NT2/D1 (cell line): ENCODE measurements around the gene RASA1.

Experiments
- DNase-seq: peaks from one replicate; pipeline ENCODE4 v3.0.0-alpha.2; 2011; ENCODE audit warnings: low read depth, low spot score
- H3K27me3 ChIP-seq: 2 replicates; pipeline ENCODE4 v1.6.0; 2011; ENCODE audit warnings: mild to moderate bottlenecking; ENCODE audit not compliant: insufficient read length, insufficient read depth
- H3K36me3 ChIP-seq: 2 replicates; pipeline ENCODE4 v1.6.1; 2011; ENCODE audit warnings: mild to moderate bottlenecking, low read length, mixed read lengths; ENCODE audit not compliant: insufficient read depth, insufficient read length
- H3K4me1 ChIP-seq: 2 replicates; pipeline ENCODE4 v1.5.1; 2011; ENCODE audit not compliant: insufficient read depth, insufficient read length
- H3K4me3 ChIP-seq: 2 replicates; pipeline ENCODE4 v1.5.1; 2011; ENCODE audit warnings: low read depth; ENCODE audit not compliant: insufficient read length
- H3K9ac ChIP-seq: 2 replicates; pipeline ENCODE4 v1.6.0; 2011; ENCODE audit warnings: low read depth; ENCODE audit not compliant: insufficient read length
- H3K9me3 ChIP-seq: 2 replicates; pipeline ENCODE4 v1.5.1; 2011; ENCODE audit warnings: mild to moderate bottlenecking, low read length; ENCODE audit not compliant: insufficient read depth
- SUZ12 ChIP-seq: IDR thresholded peaks from 2 replicates; pipeline ENCODE4 v1.6.1; 2011; ENCODE audit not compliant: insufficient read length, insufficient read depth; ENCODE audit errors: extremely low read depth
- YY1 ChIP-seq: IDR thresholded peaks from 2 replicates; pipeline ENCODE4 v1.6.1; 2011; ENCODE audit not compliant: insufficient read length, insufficient read depth
- ZNF274 ChIP-seq: IDR thresholded peaks from 2 replicates; pipeline ENCODE4 v1.6.1; 2011; ENCODE audit warnings: mild to moderate bottlenecking, low read depth, low read length

The RASA1 gene

GRCh38 chr5:87367243-87367642 is 99.6 kb downstream of the RASA1 start:
- TF ChIP-seq SUZ12: no peak
- TF ChIP-seq ZNF274: no peak
- TF ChIP-seq YY1: no peak
- Histone ChIP-seq H3K36me3 (peaks cover 13% of the 10 kb centered on the region), H3K4me3 (no peak overlapping the region), H3K9me3 (no peaks in the 10 kb centered on the region), H3K9ac (no peak overlapping the region), H3K27me3 (no peaks in the 10 kb centered on the region), H3K4me1 (no peaks in the 10 kb centered on the region)
- no peak for DNase-seq

DNA sequence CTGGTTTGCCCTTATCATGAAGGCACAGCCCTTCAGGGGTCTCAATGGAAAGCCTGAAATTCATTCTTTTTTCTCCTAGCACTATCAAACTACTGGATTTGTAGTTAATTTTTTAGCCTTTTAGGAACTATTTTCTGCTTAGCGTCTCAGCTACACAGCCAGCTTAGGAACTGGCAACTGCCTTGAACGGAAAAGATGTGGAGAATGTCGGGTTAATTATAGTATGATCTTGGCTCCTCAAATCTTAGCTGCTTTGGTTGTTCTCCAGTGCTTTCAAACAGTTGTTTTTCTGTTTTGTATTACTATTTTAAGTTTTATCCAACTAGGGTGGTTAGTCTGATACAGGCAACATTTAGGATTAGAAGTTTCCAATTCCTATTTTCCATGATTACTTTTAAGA is 100.9 kb downstream of the RASA1 start:
- TF ChIP-seq SUZ12: no peak
- TF ChIP-seq YY1: no peak
- no peak for TF ChIP-seq ZNF274
- Histone ChIP-seq H3K4me1 (no peaks in the 10 kb centered on the region), H3K9ac (no peak overlapping the region), H3K4me3 (no peak overlapping the region), H3K9me3 (no peaks in the 10 kb centered on the region), H3K27me3 (no peaks in the 10 kb centered on the region), H3K36me3 (peaks cover 11% of the 10 kb centered on the region)
- DNase-seq: no peak

DNA sequence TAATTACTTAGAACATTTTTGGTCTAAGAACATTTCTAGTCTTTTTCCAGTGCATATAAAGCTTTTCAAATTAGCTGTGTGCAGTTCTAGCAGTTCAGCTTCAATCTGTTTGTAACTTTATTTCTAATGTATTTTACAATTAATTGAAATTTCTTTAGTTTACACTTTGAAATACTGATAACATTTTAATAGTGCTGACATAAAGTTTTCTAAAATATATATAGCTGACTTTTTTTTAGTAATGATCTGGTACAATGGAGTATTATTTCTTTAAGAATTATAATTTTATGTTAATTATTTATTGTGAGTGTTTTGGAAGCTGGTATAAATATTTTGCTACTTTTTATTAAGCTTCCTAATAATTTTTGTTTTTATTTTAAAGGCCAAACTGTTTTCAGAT is 101.7 kb downstream of the RASA1 start:
- no peak overlapping the region for H3K4me3 ChIP-seq
- H3K4me1 ChIP-seq: no peaks in the 10 kb centered on the region
- H3K9ac ChIP-seq: no peak overlapping the region
- H3K36me3 ChIP-seq: peaks cover 7% of the 10 kb centered on the region
- no peak for DNase-seq
- H3K27me3 ChIP-seq: no peaks in the 10 kb centered on the region
- no peaks in the 10 kb centered on the region for H3K9me3 ChIP-seq
- TF ChIP-seq ZNF274 (no peak), YY1 (no peak), SUZ12 (no peak)

DNA sequence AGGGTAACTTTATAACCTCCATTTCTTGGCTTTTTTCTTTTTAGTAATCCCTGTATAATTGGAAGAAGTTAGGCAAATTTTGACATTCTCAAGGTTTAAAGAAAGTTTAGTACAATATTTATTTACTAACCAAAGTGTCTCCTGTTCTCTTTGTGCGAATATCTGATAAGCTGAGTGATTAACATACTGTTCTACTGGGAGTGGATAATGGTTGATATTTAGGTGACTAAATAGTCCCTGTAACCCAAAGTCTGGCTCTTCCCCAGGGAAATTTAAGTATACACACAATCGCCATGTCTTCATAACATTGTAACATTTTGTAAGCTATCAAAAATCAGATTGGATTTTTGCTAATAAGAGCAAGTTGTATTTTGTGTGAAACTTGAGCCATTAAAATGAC is 105.0 kb downstream of the RASA1 start:
- DNase-seq: no peak
- Histone ChIP-seq H3K9ac (no peak overlapping the region), H3K9me3 (no peaks in the 10 kb centered on the region), H3K36me3 (peaks cover 14% of the 10 kb centered on the region), H3K4me1 (no peaks in the 10 kb centered on the region), H3K27me3 (no peaks in the 10 kb centered on the region), H3K4me3 (no peak overlapping the region)
- TF ChIP-seq SUZ12: no peak

DNA sequence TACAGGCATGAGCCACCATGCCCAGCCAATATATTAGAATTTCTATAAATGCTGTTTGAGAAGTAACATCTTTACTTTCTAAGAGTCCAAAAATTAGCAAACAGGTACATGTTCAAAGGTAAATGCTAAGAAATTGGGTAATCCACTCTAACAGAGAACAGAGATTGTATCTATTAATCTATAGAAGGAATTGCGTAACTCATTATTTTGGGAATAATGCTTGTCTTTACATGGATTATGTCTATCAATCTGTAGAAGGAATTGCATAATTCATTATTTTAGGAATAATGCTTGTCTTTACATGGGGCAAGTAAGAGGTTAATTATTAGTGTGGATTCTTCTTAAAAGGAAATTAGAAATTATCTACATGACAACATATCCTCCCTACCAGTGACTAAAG is 114.5 kb downstream of the RASA1 start:
- Histone ChIP-seq H3K9ac (no peak overlapping the region), H3K36me3 (peaks cover 50% of the 10 kb centered on the region), H3K4me3 (no peak overlapping the region), H3K4me1 (no peaks in the 10 kb centered on the region), H3K27me3 (no peaks in the 10 kb centered on the region), H3K9me3 (no peaks in the 10 kb centered on the region)
- TF ChIP-seq SUZ12: no peak
- no peak for TF ChIP-seq YY1
- TF ChIP-seq ZNF274: no peak
- no peak for DNase-seq

- no peaks in the 10 kb centered on the region for H3K4me1 ChIP-seq
- H3K27me3 ChIP-seq: no peaks in the 10 kb centered on the region
- H3K4me3 ChIP-seq: no peak overlapping the region
- H3K9ac ChIP-seq: no peak overlapping the region
- H3K9me3 ChIP-seq: no peaks in the 10 kb centered on the region
- TF ChIP-seq SUZ12 (no peak), YY1 (no peak), ZNF274 (no peak)
- no peak for DNase-seq
- peaks cover 49% of the 10 kb centered on the region for H3K36me3 ChIP-seq
Observed at GRCh38 chr5:87383216-87383615, 115.5 kb downstream of the RASA1 start.

DNA sequence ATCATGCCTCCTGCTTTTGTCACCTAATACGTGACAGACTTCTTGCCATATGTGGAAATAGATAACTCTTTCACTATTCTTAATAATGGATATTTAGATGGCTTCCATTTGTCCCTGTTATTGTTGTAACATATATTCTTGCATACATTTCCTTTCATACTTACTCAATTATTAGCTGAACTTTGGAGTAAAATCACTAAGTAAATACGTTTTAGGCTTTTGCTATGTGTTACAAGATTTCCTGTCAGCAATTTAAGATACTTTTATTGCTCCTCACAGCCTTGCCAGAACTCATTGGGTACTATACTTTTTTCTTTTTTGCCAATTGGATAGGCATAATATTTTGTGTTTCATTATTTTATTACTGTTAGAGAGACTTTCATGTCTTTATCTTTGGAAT is 118.1 kb downstream of the RASA1 start:
- no peak overlapping the region for H3K4me3 ChIP-seq

DNA sequence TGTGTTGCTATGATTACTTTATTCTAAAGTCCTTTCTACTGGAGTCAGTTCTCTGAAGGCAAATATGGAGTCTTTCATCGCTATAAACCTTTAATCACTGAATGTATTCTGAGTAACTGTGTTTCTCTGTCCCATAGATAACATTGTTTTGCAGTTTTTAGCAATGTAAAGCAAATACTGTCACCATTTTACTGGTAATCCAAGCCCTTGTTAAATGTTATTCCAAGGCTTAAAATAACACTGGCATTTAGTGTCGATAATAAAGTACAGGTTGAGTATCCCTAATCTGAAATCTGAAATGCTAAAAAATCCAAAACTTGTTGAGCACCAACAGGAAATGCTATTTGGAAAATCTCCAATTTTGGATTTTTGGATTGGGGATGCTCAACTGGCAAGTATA is 120.4 kb downstream of the RASA1 start:
- Histone ChIP-seq H3K9ac (no peak overlapping the region), H3K4me1 (no peaks in the 10 kb centered on the region)
- no peak for TF ChIP-seq SUZ12
- no peak for TF ChIP-seq ZNF274
- TF ChIP-seq YY1: no peak

More for the DNA sequence above, 118.1 kb downstream of the RASA1 start:
- Histone ChIP-seq H3K27me3 (no peaks in the 10 kb centered on the region), H3K9me3 (no peaks in the 10 kb centered on the region), H3K36me3 (peaks cover 47% of the 10 kb centered on the region), H3K4me1 (no peaks in the 10 kb centered on the region), H3K9ac (no peak overlapping the region)
- no peak for DNase-seq
- TF ChIP-seq YY1: no peak
- no peak for TF ChIP-seq SUZ12
- TF ChIP-seq ZNF274: no peak

More for the DNA sequence above, 120.4 kb downstream of the RASA1 start:
- DNase-seq: no peak
- Histone ChIP-seq H3K9me3 (no peaks in the 10 kb centered on the region), H3K4me3 (no peak overlapping the region), H3K36me3 (peaks cover 58% of the 10 kb centered on the region), H3K27me3 (no peaks in the 10 kb centered on the region)
